HepG2 (cell line): ENCODE measurements around the gene KCNH6. TPM values are rescaled to one million over a fixed set of nuclear protein-coding genes. Genes with fewer than 3 reads are reported as not detected.

Source experiments
- ATF4 ChIP-seq, 2 experiments: fragments of 450-650 bp in 1 of 2; sonication (generic) in 1 of 2; formaldehyde crosslinking; IDR thresholded peaks; 2 replicates each; pipeline versions ENCODE4 v1.5.0 to v1.8.0; 2020 to 2022; ENCODE audit warnings: mild to moderate bottlenecking in 1 of 2, missing genetic modification reagents in 1 of 2
- CHCHD3 ChIP-seq: sonication (generic); formaldehyde crosslinking; IDR thresholded peaks from 2 replicates; pipeline ENCODE4 v1.8.0; 2022; ENCODE audit warnings: mild to moderate bottlenecking, missing genetic modification reagents, moderate library complexity
- FOXP1 ChIP-seq, 2 experiments: fragments of 450-650 bp in 1 of 2; IDR thresholded peaks; 2 replicates each; pipeline ENCODE4 v1.6.1; 2017 to 2018; ENCODE audit warnings: antibody characterized with exemption in 1 of 2
- HBP1 ChIP-seq: IDR thresholded peaks from 2 replicates; pipeline ENCODE4 v1.6.1; 2016; ENCODE audit warnings: low read depth, control low read depth
- HNRNPUL1 ChIP-seq: fragments of 200-400 bp; formaldehyde crosslinking; IDR thresholded peaks from 2 replicates; pipeline ENCODE4 v1.6.1; 2017; ENCODE audit warnings: low read depth, mild to moderate bottlenecking, low read length, moderate library complexity
- IRF9 ChIP-seq: sonication (generic); formaldehyde crosslinking; IDR thresholded peaks from 2 replicates; pipeline ENCODE4 v1.8.0; 2022; ENCODE audit warnings: missing genetic modification reagents, mild to moderate bottlenecking, borderline replicate concordance
- PITX1 ChIP-seq: sonication (generic); formaldehyde crosslinking; IDR thresholded peaks from 2 replicates; pipeline ENCODE4 v1.5.1; 2020; ENCODE audit warnings: mild to moderate bottlenecking, missing genetic modification reagents
- POGK ChIP-seq: sonication (generic); formaldehyde crosslinking; conservative IDR thresholded peaks from 2 replicates; pipeline ENCODE4 v1.8.0; 2022; ENCODE audit warnings: mild to moderate bottlenecking, moderate library complexity, missing genetic modification reagents
- RBM22 ChIP-seq: fragments of 200-400 bp; formaldehyde crosslinking; optimal IDR thresholded peaks from 2 replicates; pipeline ENCODE3; 2017; ENCODE audit warnings: mild to moderate bottlenecking, low read length, moderate library complexity
- SCMH1 ChIP-seq: sonication (generic); formaldehyde crosslinking; IDR thresholded peaks from 2 replicates; pipeline ENCODE4 v1.9.0; 2021; ENCODE audit warnings: missing genetic modification reagents, mild to moderate bottlenecking, borderline replicate concordance
- SKI ChIP-seq: fragments of 450-650 bp; IDR thresholded peaks from one replicate; pipeline ENCODE4 v1.6.1; 2018; ENCODE audit warnings: mild to moderate bottlenecking; ENCODE audit not compliant: partially characterized antibody
- THAP8 ChIP-seq: sonication (generic); formaldehyde crosslinking; IDR thresholded peaks from 2 replicates; pipeline ENCODE4 v1.5.1; 2020; ENCODE audit warnings: missing genetic modification reagents, mild to moderate bottlenecking, borderline replicate concordance
- ZBTB14 ChIP-seq: sonication (generic); formaldehyde crosslinking; IDR thresholded peaks from 2 replicates; pipeline ENCODE4 v1.4.0; 2020; ENCODE audit warnings: missing genetic modification reagents
- ZFP91 ChIP-seq: sonication (generic); formaldehyde crosslinking; IDR thresholded peaks from 2 replicates; pipeline ENCODE4 v1.9.0; 2022; ENCODE audit warnings: missing genetic modification reagents, mild to moderate bottlenecking, borderline replicate concordance
- ZMYM3 ChIP-seq: sonication (generic); formaldehyde crosslinking; IDR thresholded peaks from 2 replicates; pipeline ENCODE4 v1.5.1; 2020; ENCODE audit warnings: mild to moderate bottlenecking, missing genetic modification reagents
- ZNF17 ChIP-seq: sonication (generic); formaldehyde crosslinking; IDR thresholded peaks from 2 replicates; pipeline ENCODE4 v1.5.0; 2020; ENCODE audit warnings: mild to moderate bottlenecking, missing genetic modification reagents
- ZNF230 ChIP-seq: sonication (generic); formaldehyde crosslinking; IDR thresholded peaks from 2 replicates; pipeline ENCODE4 v1.4.0; 2020; ENCODE audit warnings: mild to moderate bottlenecking, missing genetic modification reagents
- ZNF691 ChIP-seq: sonication (generic); formaldehyde crosslinking; IDR thresholded peaks from 2 replicates; pipeline ENCODE4 v1.4.0; 2020; ENCODE audit warnings: missing genetic modification reagents, low read depth, mild to moderate bottlenecking, borderline replicate concordance
- polyA plus RNA-seq, 8 experiments: library from polyadenylated mRNA; depleted of rRNA in 3 of 8; stranded (reverse) in 7 of 8; unstranded in 1 of 8; fragments of >200 nt; fragmentation: Illumina TruSeq in 4 of 8; extraction: Trizol in 4 of 8; gene quantifications; 2 replicates each; pipeline versions ENCODE4 v1.2.1 to v1.2.3, GENCODE V29; 2011 to 2016; ENCODE audit warnings: low read depth in 4 of 8, missing spikeins in 1 of 8, mixed read lengths in 1 of 8; ENCODE audit not compliant: insufficient read depth in 1 of 8
- total RNA-seq, 5 experiments: library from RNA; depleted of rRNA; stranded (reverse); fragments of >200 nt; fragmentation: Illumina TruSeq; extraction: Trizol; gene quantifications; 2 replicates each; pipeline ENCODE4 v1.2.3, GENCODE V29; 2016; ENCODE audit warnings: low read depth in 1 of 5

KCNH6 gene
- total and polyA plus RNA-seq, 2 of the 13 experiments (the other 11 are each of a cell fraction or from before 2014, with no cell fraction given), result 0.05 to 0.18 TPM

- TF ChIP-seq HBP1 (CRISPR knock-in tag) (no peak), ZMYM3 (CRISPR knock-in tag) (0 out of 2 replicates have a peak, but pooled peaks have one; percentile 27), CHCHD3 (CRISPR knock-in tag) (0 out of 2 replicates have a peak, but pooled peaks have one; percentile 12), THAP8 (CRISPR knock-in tag) (no peak), ZNF691 (CRISPR knock-in tag) (no peak; the same call in 1 of the 2 replicates), FOXP1 (IDR thresholded peaks at IDR 0.05) (no peak), FOXP1 (CRISPR knock-in tag; IDR thresholded peaks at IDR 0.05) (no peak), PITX1 (CRISPR knock-in tag) (0 out of 2 replicates have a peak, but pooled peaks have one; percentile 16), SKI (no peak), ATF4 (CRISPR knock-in tag; IDR thresholded peaks at IDR 0.05) (no peak), ZFP91 (peak; percentile 54; the same call in 1 of the 2 replicates), RBM22 (no peak), IRF9 (CRISPR knock-in tag) (no peak), ZNF17 (CRISPR knock-in tag) (no peak), ZBTB14 (CRISPR knock-in tag) (no peak), HNRNPUL1 (no peak), POGK (CRISPR knock-in tag) (0 out of 2 replicates have a peak, but pooled peaks have one; percentile 23), ZNF230 (CRISPR knock-in tag) (no peak), SCMH1 (CRISPR knock-in tag) (no peak)
Measured at GRCh38 chr17:63478814-63479494, 44.2 kb upstream of the KCNH6 start (continued).
